ENCODE data around the gene ZGRF1.

GRCh38 chr4:112680996-112681395 lies 44.3 kb upstream of the ZGRF1 start:
- TF ChIP-seq CTCF (IDR thresholded peaks at IDR 0.05; ENCODE audit: low read depth, low read length, poor library complexity, severe bottlenecking) (no peak), EZH2phosphoT487 (IDR thresholded peaks at IDR 0.05; ENCODE audit: borderline replicate concordance, low read length) (no peak)
